ENCODE measurements around the gene IL31. TPM values are rescaled to one million over a fixed set of nuclear protein-coding genes. Genes with fewer than 3 reads are reported as not detected.
A peak's percentile ranks its signal among the peaks of the same experiment; 100 is the strongest.

IL31 gene
- total and polyA plus RNA-seq, 2 donors (not counting 3 experiments of a cell fraction or from before 2014, with no cell fraction given), result not detected

GRCh38 chr12:122205053-122205925, 31.3 kb upstream of the IL31 start:
- ChIA-PET CTCF (interaction anchor here (0.6 to 1.7 kb wide), 6 partner anchors 15 to 167 kb away, joined by 3 to 5 read pairs (median 4); partner anchors contain the start of gene LRRC43), POLR2A (interaction anchor here (1.0 kb wide), 1 partner anchor 11 kb away, joined by 3 read pairs; no protein-coding TSS in a partner anchor)
- H3K9me1 ChIP-seq (replicated peaks; ENCODE audit: control insufficient read depth, extremely low read depth, insufficient read depth, low read length), result no peaks in the 10 kb centered on the region
- no peak overlapping the region for H3K4me2 ChIP-seq (ENCODE audit: insufficient read depth, low read length)
- H3K27me3 ChIP-seq (ENCODE audit: control insufficient read depth in 2 of 2, insufficient read depth in 2 of 2, low read length in 2 of 2), result peaks cover 9 to 18% of the 10 kb centered on the region in 2 experiments
- no peaks in the 10 kb centered on the region for H4K20me1 ChIP-seq (replicated peaks; ENCODE audit: control insufficient read depth, extremely low read depth, insufficient read depth, low read length)
- H2AFZ ChIP-seq (ENCODE audit: low read depth, low read length), result no peak overlapping the region
- TF ChIP-seq MYC (IDR thresholded peaks at IDR 0.05; ENCODE audit: low read depth, low read length), result no peak
- TF ChIP-seq, protein P1, sequence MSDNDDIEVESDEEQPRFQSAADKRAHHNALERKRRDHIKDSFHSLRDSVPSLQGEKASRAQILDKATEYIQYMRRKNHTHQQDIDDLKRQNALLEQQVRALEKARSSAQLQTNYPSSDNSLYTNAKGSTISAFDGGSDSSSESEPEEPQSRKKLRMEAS (IDR thresholded peaks at IDR 0.05; ENCODE audit: insufficient read depth, insufficient read length), result no peak
- no peak overlapping the region for H3K4me3 ChIP-seq (replicated peaks in 1 of 3; ENCODE audit: insufficient read depth in 1 of 3, low read depth in 1 of 3, low read length in 3 of 3)
- FAIRE-seq, result no peak
- peaks cover 10 to 11% of the 10 kb centered on the region in 2 experiments for H3K36me3 ChIP-seq (ENCODE audit: control insufficient read depth in 2 of 2, extremely low read depth in 1 of 2, insufficient read depth in 2 of 2, low read length in 2 of 2)
- no peak overlapping the region for H3K9ac ChIP-seq (replicated peaks; ENCODE audit: extremely low read depth, insufficient read depth, low read length)
- dilution Hi-C loops (cut with MboI; ENCODE audit: extremely low pct_ligation_motif_present, low sequenced_read_pairs) (no loop called here), intact Hi-C loops (cut with micrococcal nuclease) (no loop called here)
- H3K9me3 ChIP-seq (replicated peaks; ENCODE audit: control insufficient read depth, insufficient read depth, low read length), result no peaks in the 10 kb centered on the region
- BruUV-seq (replicated peaks), result no TSS peak
- H3K79me2 ChIP-seq (ENCODE audit: control insufficient read depth, insufficient read depth, low read length), result no peaks in the 10 kb centered on the region
- no peak overlapping the region for H3K27ac ChIP-seq (ENCODE audit: insufficient read depth, low read depth, low read length)
- H3K4me1 ChIP-seq (ENCODE audit: control insufficient read depth, extremely low read depth, insufficient read depth, low read length), result peaks cover 8% of the 10 kb centered on the region
- no peak for DNase-seq (ENCODE audit: low read depth, low spot score)

GRCh38 chr12:122204167-122205052, 30.4 kb upstream of the IL31 start:
- ChIA-PET POLR2A (interaction anchor here (0.6 to 1.0 kb wide), 2 partner anchors 10 to 57 kb away, joined by 3 read pairs; no protein-coding TSS in a partner anchor), CTCF (interaction anchor here (0.6 to 0.7 kb wide), 3 partner anchors 74 to 166 kb away, joined by 3 to 4 read pairs (median 4); no protein-coding TSS in a partner anchor)
- no peaks in the 10 kb centered on the region for H4K20me1 ChIP-seq (replicated peaks; ENCODE audit: control insufficient read depth, extremely low read depth, insufficient read depth, low read length)
- H3K9ac ChIP-seq (replicated peaks; ENCODE audit: extremely low read depth, insufficient read depth, low read length), result no peak overlapping the region
- peaks cover 6 to 9% of the 10 kb centered on the region in 2 experiments for H3K36me3 ChIP-seq (ENCODE audit: control insufficient read depth in 2 of 2, extremely low read depth in 1 of 2, insufficient read depth in 2 of 2, low read length in 2 of 2)
- FAIRE-seq (no peak), DNase-seq (ENCODE audit: low read depth, low spot score) (no peak)
- dilution Hi-C loops (cut with MboI; ENCODE audit: extremely low pct_ligation_motif_present, low sequenced_read_pairs) (no loop called here), intact Hi-C loops (cut with micrococcal nuclease) (no loop called here)
- no peaks in the 10 kb centered on the region for H3K79me2 ChIP-seq (ENCODE audit: control insufficient read depth, insufficient read depth, low read length)
- peak; percentile 98 for TF ChIP-seq EZH2 (IDR thresholded peaks at IDR 0.05; ENCODE audit: borderline replicate concordance, low read depth, low read length, severe bottlenecking)
- TF ChIP-seq, protein P2, sequence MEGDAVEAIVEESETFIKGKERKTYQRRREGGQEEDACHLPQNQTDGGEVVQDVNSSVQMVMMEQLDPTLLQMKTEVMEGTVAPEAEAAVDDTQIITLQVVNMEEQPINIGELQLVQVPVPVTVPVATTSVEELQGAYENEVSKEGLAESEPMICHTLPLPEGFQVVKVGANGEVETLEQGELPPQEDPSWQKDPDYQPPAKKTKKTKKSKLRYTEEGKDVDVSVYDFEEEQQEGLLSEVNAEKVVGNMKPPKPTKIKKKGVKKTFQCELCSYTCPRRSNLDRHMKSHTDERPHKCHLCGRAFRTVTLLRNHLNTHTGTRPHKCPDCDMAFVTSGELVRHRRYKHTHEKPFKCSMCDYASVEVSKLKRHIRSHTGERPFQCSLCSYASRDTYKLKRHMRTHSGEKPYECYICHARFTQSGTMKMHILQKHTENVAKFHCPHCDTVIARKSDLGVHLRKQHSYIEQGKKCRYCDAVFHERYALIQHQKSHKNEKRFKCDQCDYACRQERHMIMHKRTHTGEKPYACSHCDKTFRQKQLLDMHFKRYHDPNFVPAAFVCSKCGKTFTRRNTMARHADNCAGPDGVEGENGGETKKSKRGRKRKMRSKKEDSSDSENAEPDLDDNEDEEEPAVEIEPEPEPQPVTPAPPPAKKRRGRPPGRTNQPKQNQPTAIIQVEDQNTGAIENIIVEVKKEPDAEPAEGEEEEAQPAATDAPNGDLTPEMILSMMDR (IDR thresholded peaks at IDR 0.05; ENCODE audit: extremely low read depth in 1 of 2, insufficient read depth in 1 of 2, low read depth in 1 of 2, low read length in 2 of 2), result no peak
- H3K4me2 ChIP-seq (ENCODE audit: insufficient read depth, low read length), result peak overlapping the region; percentile 57
- no peaks in the 10 kb centered on the region for H3K9me1 ChIP-seq (replicated peaks; ENCODE audit: control insufficient read depth, extremely low read depth, insufficient read depth, low read length)
- peaks cover 9 to 18% of the 10 kb centered on the region in 2 experiments for H3K27me3 ChIP-seq (ENCODE audit: control insufficient read depth in 2 of 2, insufficient read depth in 2 of 2, low read length in 2 of 2)
- H3K9me3 ChIP-seq (replicated peaks; ENCODE audit: control insufficient read depth, insufficient read depth, low read length), result no peaks in the 10 kb centered on the region
- H3K4me1 ChIP-seq (ENCODE audit: control insufficient read depth, extremely low read depth, insufficient read depth, low read length), result peaks cover 8% of the 10 kb centered on the region
- no TSS peak for BruUV-seq (replicated peaks)
- H2AFZ ChIP-seq (ENCODE audit: low read depth, low read length), result peak overlapping the region; percentile 53
- H3K4me3 ChIP-seq (replicated peaks in 1 of 3; ENCODE audit: insufficient read depth in 1 of 3, low read depth in 1 of 3, low read length in 3 of 3), result peak overlapping the region in 2 of 3 experiments; percentile 20 to 29
- H3K27ac ChIP-seq (ENCODE audit: insufficient read depth, low read depth, low read length), result no peak overlapping the region

All from endothelial cell of umbilical vein (primary cell).